GM23338 (cell line): ENCODE measurements around the gene BCL2L14. TPM values are rescaled to one million over a fixed set of nuclear protein-coding genes. Genes with fewer than 3 reads are reported as not detected.

Source experiments
- ATAC-seq: fragments of 200-7000 bp; cut with Tn5 transposase; 3 replicates; pipeline ENCODE4 v1.9.1; 2020
- DNase-seq: peaks from one replicate; pipeline ENCODE4 v3.0.0-alpha.2; 2015; ENCODE audit warnings: low spot score
- H2AFZ ChIP-seq: fragments of 200-600 bp; sonication (generic); 2 replicates; pipeline ENCODE4 v1.8.0; 2016; ENCODE audit warnings: antibody characterized with exemption, mild to moderate bottlenecking, moderate library complexity
- H3F3A ChIP-seq: fragments of 200-600 bp; sonication (generic); replicated peaks from 2 replicates; pipeline ENCODE4 v1.8.0; 2017; ENCODE audit warnings: antibody characterized with exemption, mixed run types, low read depth
- H3K27ac ChIP-seq: fragments of 200-600 bp; sonication (generic); 2 replicates; pipeline ENCODE4 v1.6.1; 2016; ENCODE audit warnings: low read depth
- H3K27me3 ChIP-seq: fragments of 200-600 bp; sonication (generic); 2 replicates; pipeline ENCODE4 v1.8.0; 2016; ENCODE audit warnings: mild to moderate bottlenecking, mixed run types, moderate library complexity; ENCODE audit not compliant: insufficient read depth
- H3K36me3 ChIP-seq: fragments of 200-600 bp; sonication (generic); 2 replicates; pipeline ENCODE4 v1.8.0; 2016; ENCODE audit warnings: mild to moderate bottlenecking; ENCODE audit not compliant: insufficient read depth
- H3K4me1 ChIP-seq: fragments of 200-600 bp; sonication (generic); 2 replicates; pipeline ENCODE4 v1.8.0; 2016; ENCODE audit warnings: mild to moderate bottlenecking, moderate library complexity; ENCODE audit not compliant: insufficient read depth
- H3K4me2 ChIP-seq: fragments of 200-600 bp; sonication (generic); 2 replicates; pipeline ENCODE4 v1.7.1; 2017; ENCODE audit warnings: mixed run types
- H3K4me3 ChIP-seq: fragments of 200-600 bp; sonication (generic); 2 replicates; pipeline ENCODE4 v1.6.1; 2016; ENCODE audit warnings: mixed run types
- H3K79me2 ChIP-seq: fragments of 200-600 bp; sonication (generic); replicated peaks from 2 replicates; pipeline ENCODE4 v1.8.0; 2017; ENCODE audit warnings: mild to moderate bottlenecking; ENCODE audit not compliant: insufficient read depth
- H3K9me2 ChIP-seq: fragments of 200-600 bp; sonication (generic); 2 replicates; pipeline ENCODE4 v1.8.0; 2017; ENCODE audit not compliant: insufficient read depth
- H4K20me1 ChIP-seq: fragments of 200-600 bp; sonication (generic); replicated peaks from 2 replicates; pipeline ENCODE4 v1.8.0; 2017; ENCODE audit warnings: mild to moderate bottlenecking; ENCODE audit not compliant: insufficient read depth
- H3K27ac Mint-ChIP-seq: 2 replicates; pipeline ENCODE4 v1.8.0; 2020; ENCODE audit warnings: inconsistent platforms, mild to moderate bottlenecking, moderate library complexity, mixed read lengths
- H3K27me3 Mint-ChIP-seq: 3 replicates; pipeline ENCODE4 v1.8.0; 2022; ENCODE audit warnings: low read depth, mild to moderate bottlenecking, moderate library complexity, mixed read lengths, inconsistent platforms; ENCODE audit not compliant: insufficient read depth, poor library complexity
- H3K36me3 Mint-ChIP-seq: 3 replicates; pipeline ENCODE4 v1.8.0; 2021; ENCODE audit warnings: low read depth, mild to moderate bottlenecking, inconsistent platforms, moderate library complexity, mixed read lengths
- H3K4me1 Mint-ChIP-seq: 3 replicates; pipeline ENCODE4 v1.8.0; 2020; ENCODE audit warnings: mild to moderate bottlenecking, inconsistent platforms, mixed read lengths
- H3K4me3 Mint-ChIP-seq: 3 replicates; pipeline ENCODE4 v1.8.0; 2021; ENCODE audit warnings: moderate library complexity, mild to moderate bottlenecking, inconsistent platforms, mixed read lengths
- H3K9me3 Mint-ChIP-seq: 3 replicates; pipeline ENCODE4 v1.8.0; 2020; ENCODE audit warnings: moderate library complexity, mild to moderate bottlenecking, inconsistent platforms, mixed read lengths
- CREB1 ChIP-seq: fragments of 250-450 bp; sonication (Bioruptor Pico); IDR thresholded peaks from 2 replicates; pipeline ENCODE4 v1.5.0; 2020; ENCODE audit warnings: low read depth, mild to moderate bottlenecking, moderate library complexity
- EZH2 ChIP-seq: fragments of 200-600 bp; sonication (generic); IDR thresholded peaks from one replicate; pipeline ENCODE4 v1.8.0; 2017; ENCODE audit warnings: antibody characterized with exemption, mild to moderate bottlenecking, low read depth; ENCODE audit not compliant: unreplicated experiment
- EZH2phosphoT487 ChIP-seq: fragments of 200-600 bp; sonication (generic); IDR thresholded peaks from one replicate; pipeline ENCODE4 v1.8.1; 2018; ENCODE audit warnings: antibody characterized with exemption; ENCODE audit not compliant: unreplicated experiment
- JUNB ChIP-seq: IDR thresholded peaks from one replicate; pipeline ENCODE4 v1.6.1; 2016; ENCODE audit warnings: antibody characterized with exemption; ENCODE audit not compliant: unreplicated experiment
- NANOG ChIP-seq: IDR thresholded peaks from 2 replicates; pipeline ENCODE4 v1.6.1; 2016; ENCODE audit warnings: antibody characterized with exemption, borderline replicate concordance
- POLR2AphosphoS5 ChIP-seq: IDR thresholded peaks from 2 replicates; pipeline ENCODE4 v1.6.1; 2016; ENCODE audit warnings: antibody characterized with exemption, low read depth
- STAT1 ChIP-seq: IDR thresholded peaks from one replicate; pipeline ENCODE4 v1.6.1; 2016; ENCODE audit warnings: antibody characterized with exemption; ENCODE audit not compliant: unreplicated experiment
- polyA plus RNA-seq: library from polyadenylated mRNA; unstranded; fragments of >200 nt; fragmentation: Nextera tagmentation; extraction: Ambion mirVana; gene quantifications from 2 replicates; pipeline ENCODE4 v1.2.1, GENCODE V29; 2016
- total RNA-seq: library from RNA; depleted of rRNA; stranded (reverse); fragments of >200 nt; shearing (Covaris generic); gene quantifications from 2 replicates; pipeline ENCODE4 v1.2.3, GENCODE V29; 2014
- TF ChIP-seq, protein P1 (sequence below): IDR thresholded peaks from one replicate; pipeline ENCODE4 v1.6.1; 2018; ENCODE audit warnings: antibody characterized with exemption; ENCODE audit not compliant: unreplicated experiment
- TF ChIP-seq, protein P2 (sequence below), 2 experiments: fragments of 200-600 bp in 1 of 2; sonication (generic) in 1 of 2; conservative IDR thresholded peaks; 2 replicates each; pipeline versions ENCODE4 v1.5.1 to v1.6.1; 2016 to 2017; ENCODE audit warnings: antibody characterized with exemption in 2 of 2, low read depth in 2 of 2, mild to moderate bottlenecking in 2 of 2, moderate library complexity in 1 of 2
- TF ChIP-seq, protein P3 (sequence below): fragments of 250-450 bp; sonication (Bioruptor Pico); IDR thresholded peaks from 2 replicates; pipeline ENCODE4 v1.5.0; 2020; ENCODE audit warnings: mild to moderate bottlenecking, moderate library complexity

Gene BCL2L14
- total and polyA plus RNA-seq, 2 experiments from 2014 or later, result 2.1 to 2.7 TPM

DNA sequence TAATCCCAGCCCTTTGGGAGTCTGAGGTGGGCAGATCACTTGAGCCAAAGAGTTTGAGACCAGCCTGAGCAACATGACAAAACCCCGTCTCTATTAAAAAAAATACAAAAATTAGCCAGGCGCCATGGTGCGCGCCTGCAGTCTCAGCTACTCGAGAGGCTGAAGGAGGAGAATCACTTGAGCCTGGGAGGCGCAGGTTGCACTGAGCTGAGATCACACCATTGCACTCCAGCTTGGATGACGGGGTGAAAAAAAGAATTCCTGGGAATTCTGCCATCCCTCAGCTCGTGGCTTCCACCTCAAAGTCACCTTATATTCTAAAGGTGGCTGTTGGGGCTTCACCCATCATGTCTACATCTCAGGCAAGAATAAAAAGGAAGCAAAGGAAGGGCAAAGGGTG is 12.9 kb downstream of the BCL2L14 start:
- no peaks in the 10 kb centered on the region for H3K36me3 ChIP-seq
- H3K4me3 Mint-ChIP-seq, result no peak overlapping the region
- no peaks in the 10 kb centered on the region for H3K36me3 Mint-ChIP-seq
- no peak for ATAC-seq
- no peak overlapping the region for H3K27ac Mint-ChIP-seq
- H3K4me3 ChIP-seq, result no peak overlapping the region
- H4K20me1 ChIP-seq, result no peaks in the 10 kb centered on the region
- H3K9me3 Mint-ChIP-seq, result no peaks in the 10 kb centered on the region
- H3F3A ChIP-seq, result peaks cover 16% of the 10 kb centered on the region; the same call in 1 of the 2 replicates
- no peak overlapping the region for H3K27ac ChIP-seq
- no peaks in the 10 kb centered on the region for H3K27me3 ChIP-seq
- H3K79me2 ChIP-seq, result no peaks in the 10 kb centered on the region
- H2AFZ ChIP-seq, result no peak overlapping the region
- peaks cover 10% of the 10 kb centered on the region for H3K27me3 Mint-ChIP-seq
- no peak for TF ChIP-seq CREB1
- TF ChIP-seq, protein P1, sequence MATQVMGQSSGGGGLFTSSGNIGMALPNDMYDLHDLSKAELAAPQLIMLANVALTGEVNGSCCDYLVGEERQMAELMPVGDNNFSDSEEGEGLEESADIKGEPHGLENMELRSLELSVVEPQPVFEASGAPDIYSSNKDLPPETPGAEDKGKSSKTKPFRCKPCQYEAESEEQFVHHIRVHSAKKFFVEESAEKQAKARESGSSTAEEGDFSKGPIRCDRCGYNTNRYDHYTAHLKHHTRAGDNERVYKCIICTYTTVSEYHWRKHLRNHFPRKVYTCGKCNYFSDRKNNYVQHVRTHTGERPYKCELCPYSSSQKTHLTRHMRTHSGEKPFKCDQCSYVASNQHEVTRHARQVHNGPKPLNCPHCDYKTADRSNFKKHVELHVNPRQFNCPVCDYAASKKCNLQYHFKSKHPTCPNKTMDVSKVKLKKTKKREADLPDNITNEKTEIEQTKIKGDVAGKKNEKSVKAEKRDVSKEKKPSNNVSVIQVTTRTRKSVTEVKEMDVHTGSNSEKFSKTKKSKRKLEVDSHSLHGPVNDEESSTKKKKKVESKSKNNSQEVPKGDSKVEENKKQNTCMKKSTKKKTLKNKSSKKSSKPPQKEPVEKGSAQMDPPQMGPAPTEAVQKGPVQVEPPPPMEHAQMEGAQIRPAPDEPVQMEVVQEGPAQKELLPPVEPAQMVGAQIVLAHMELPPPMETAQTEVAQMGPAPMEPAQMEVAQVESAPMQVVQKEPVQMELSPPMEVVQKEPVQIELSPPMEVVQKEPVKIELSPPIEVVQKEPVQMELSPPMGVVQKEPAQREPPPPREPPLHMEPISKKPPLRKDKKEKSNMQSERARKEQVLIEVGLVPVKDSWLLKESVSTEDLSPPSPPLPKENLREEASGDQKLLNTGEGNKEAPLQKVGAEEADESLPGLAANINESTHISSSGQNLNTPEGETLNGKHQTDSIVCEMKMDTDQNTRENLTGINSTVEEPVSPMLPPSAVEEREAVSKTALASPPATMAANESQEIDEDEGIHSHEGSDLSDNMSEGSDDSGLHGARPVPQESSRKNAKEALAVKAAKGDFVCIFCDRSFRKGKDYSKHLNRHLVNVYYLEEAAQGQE, result no peak
- TF ChIP-seq EZH2, result no peak
- TF ChIP-seq, protein P2, sequence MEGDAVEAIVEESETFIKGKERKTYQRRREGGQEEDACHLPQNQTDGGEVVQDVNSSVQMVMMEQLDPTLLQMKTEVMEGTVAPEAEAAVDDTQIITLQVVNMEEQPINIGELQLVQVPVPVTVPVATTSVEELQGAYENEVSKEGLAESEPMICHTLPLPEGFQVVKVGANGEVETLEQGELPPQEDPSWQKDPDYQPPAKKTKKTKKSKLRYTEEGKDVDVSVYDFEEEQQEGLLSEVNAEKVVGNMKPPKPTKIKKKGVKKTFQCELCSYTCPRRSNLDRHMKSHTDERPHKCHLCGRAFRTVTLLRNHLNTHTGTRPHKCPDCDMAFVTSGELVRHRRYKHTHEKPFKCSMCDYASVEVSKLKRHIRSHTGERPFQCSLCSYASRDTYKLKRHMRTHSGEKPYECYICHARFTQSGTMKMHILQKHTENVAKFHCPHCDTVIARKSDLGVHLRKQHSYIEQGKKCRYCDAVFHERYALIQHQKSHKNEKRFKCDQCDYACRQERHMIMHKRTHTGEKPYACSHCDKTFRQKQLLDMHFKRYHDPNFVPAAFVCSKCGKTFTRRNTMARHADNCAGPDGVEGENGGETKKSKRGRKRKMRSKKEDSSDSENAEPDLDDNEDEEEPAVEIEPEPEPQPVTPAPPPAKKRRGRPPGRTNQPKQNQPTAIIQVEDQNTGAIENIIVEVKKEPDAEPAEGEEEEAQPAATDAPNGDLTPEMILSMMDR (conservative IDR thresholded peaks at IDR 0.05; ENCODE audit: low read depth in 2 of 2), result no peak
- TF ChIP-seq, protein P3, sequence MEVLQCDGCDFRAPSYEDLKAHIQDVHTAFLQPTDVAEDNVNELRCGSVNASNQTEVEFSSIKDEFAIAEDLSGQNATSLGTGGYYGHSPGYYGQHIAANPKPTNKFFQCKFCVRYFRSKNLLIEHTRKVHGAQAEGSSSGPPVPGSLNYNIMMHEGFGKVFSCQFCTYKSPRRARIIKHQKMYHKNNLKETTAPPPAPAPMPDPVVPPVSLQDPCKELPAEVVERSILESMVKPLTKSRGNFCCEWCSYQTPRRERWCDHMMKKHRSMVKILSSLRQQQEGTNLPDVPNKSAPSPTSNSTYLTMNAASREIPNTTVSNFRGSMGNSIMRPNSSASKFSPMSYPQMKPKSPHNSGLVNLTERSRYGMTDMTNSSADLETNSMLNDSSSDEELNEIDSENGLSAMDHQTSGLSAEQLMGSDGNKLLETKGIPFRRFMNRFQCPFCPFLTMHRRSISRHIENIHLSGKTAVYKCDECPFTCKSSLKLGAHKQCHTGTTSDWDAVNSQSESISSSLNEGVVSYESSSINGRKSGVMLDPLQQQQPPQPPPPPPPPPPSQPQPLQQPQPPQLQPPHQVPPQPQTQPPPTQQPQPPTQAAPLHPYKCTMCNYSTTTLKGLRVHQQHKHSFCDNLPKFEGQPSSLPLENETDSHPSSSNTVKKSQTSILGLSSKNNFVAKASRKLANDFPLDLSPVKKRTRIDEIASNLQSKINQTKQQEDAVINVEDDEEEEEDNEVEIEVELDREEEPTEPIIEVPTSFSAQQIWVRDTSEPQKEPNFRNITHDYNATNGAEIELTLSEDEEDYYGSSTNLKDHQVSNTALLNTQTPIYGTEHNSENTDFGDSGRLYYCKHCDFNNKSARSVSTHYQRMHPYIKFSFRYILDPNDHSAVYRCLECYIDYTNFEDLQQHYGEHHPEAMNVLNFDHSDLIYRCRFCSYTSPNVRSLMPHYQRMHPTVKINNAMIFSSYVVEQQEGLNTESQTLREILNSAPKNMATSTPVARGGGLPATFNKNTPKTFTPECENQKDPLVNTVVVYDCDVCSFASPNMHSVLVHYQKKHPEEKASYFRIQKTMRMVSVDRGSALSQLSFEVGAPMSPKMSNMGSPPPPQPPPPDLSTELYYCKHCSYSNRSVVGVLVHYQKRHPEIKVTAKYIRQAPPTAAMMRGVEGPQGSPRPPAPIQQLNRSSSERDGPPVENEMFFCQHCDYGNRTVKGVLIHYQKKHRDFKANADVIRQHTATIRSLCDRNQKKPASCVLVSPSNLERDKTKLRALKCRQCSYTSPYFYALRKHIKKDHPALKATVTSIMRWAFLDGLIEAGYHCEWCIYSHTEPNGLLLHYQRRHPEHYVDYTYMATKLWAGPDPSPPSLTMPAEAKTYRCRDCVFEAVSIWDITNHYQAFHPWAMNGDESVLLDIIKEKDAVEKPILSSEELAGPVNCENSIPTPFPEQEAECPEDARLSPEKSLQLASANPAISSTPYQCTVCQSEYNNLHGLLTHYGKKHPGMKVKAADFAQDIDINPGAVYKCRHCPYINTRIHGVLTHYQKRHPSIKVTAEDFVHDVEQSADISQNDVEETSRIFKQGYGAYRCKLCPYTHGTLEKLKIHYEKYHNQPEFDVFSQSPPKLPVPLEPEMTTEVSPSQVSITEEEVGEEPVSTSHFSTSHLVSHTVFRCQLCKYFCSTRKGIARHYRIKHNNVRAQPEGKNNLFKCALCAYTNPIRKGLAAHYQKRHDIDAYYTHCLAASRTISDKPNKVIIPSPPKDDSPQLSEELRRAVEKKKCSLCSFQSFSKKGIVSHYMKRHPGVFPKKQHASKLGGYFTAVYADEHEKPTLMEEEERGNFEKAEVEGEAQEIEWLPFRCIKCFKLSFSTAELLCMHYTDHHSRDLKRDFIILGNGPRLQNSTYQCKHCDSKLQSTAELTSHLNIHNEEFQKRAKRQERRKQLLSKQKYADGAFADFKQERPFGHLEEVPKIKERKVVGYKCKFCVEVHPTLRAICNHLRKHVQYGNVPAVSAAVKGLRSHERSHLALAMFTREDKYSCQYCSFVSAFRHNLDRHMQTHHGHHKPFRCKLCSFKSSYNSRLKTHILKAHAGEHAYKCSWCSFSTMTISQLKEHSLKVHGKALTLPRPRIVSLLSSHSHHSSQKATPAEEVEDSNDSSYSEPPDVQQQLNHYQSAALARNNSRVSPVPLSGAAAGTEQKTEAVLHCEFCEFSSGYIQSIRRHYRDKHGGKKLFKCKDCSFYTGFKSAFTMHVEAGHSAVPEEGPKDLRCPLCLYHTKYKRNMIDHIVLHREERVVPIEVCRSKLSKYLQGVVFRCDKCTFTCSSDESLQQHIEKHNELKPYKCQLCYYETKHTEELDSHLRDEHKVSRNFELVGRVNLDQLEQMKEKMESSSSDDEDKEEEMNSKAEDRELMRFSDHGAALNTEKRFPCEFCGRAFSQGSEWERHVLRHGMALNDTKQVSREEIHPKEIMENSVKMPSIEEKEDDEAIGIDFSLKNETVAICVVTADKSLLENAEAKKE (CRISPR knock-in tag), result no peak
- TF ChIP-seq STAT1, result no peak
- no peak for TF ChIP-seq JUNB
- no peak for TF ChIP-seq POLR2AphosphoS5
- no peak for TF ChIP-seq EZH2phosphoT487
- no peak for TF ChIP-seq NANOG
- peaks cover 14% of the 10 kb centered on the region; the same call in 1 of the 2 replicates for H3K9me2 ChIP-seq
- no peak overlapping the region for H3K4me2 ChIP-seq
- no peak for DNase-seq
- H3K4me1 ChIP-seq, result peaks cover 28% of the 10 kb centered on the region
- peaks cover 26% of the 10 kb centered on the region for H3K4me1 Mint-ChIP-seq
